ENCODE results near the gene FAM180B.

GRCh38 chr11:47558695-47559094 lies 27.8 kb upstream of the FAM180B start:
- no peak for TF ChIP-seq EP300 (IDR thresholded peaks at IDR 0.05)
- TF ChIP-seq, protein P1, sequence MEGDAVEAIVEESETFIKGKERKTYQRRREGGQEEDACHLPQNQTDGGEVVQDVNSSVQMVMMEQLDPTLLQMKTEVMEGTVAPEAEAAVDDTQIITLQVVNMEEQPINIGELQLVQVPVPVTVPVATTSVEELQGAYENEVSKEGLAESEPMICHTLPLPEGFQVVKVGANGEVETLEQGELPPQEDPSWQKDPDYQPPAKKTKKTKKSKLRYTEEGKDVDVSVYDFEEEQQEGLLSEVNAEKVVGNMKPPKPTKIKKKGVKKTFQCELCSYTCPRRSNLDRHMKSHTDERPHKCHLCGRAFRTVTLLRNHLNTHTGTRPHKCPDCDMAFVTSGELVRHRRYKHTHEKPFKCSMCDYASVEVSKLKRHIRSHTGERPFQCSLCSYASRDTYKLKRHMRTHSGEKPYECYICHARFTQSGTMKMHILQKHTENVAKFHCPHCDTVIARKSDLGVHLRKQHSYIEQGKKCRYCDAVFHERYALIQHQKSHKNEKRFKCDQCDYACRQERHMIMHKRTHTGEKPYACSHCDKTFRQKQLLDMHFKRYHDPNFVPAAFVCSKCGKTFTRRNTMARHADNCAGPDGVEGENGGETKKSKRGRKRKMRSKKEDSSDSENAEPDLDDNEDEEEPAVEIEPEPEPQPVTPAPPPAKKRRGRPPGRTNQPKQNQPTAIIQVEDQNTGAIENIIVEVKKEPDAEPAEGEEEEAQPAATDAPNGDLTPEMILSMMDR (IDR thresholded peaks at IDR 0.05), result no peak
- TF ChIP-seq POLR2A (IDR thresholded peaks at IDR 0.05), result no peak
- TF ChIP-seq POLR2AphosphoS5 (IDR thresholded peaks at IDR 0.05), result no peak
